MM.1S (cell line): ENCODE data around the gene IL24.
A peak's percentile ranks its signal among the peaks of the same experiment; 100 is the strongest.

Experiments
- EZH2 ChIP-seq: fragments of 300-600 bp; sonication (generic); optimal IDR thresholded peaks from 2 replicates; pipeline ENCODE3; 2017; ENCODE audit warnings: low read depth, mild to moderate bottlenecking, antibody characterized with exemption, low read length, mixed read lengths
- EZH2phosphoT487 ChIP-seq: fragments of 300-600 bp; sonication (generic); IDR thresholded peaks from 2 replicates; pipeline ENCODE4 v1.6.1; 2018; ENCODE audit warnings: antibody characterized with exemption, low read length
- TF ChIP-seq, protein P1 (sequence below): fragments of 300-600 bp; sonication (generic); IDR thresholded peaks from 2 replicates; pipeline ENCODE4 v1.5.1; 2016; ENCODE audit warnings: antibody characterized with exemption, low read length, mixed read lengths

DNA sequence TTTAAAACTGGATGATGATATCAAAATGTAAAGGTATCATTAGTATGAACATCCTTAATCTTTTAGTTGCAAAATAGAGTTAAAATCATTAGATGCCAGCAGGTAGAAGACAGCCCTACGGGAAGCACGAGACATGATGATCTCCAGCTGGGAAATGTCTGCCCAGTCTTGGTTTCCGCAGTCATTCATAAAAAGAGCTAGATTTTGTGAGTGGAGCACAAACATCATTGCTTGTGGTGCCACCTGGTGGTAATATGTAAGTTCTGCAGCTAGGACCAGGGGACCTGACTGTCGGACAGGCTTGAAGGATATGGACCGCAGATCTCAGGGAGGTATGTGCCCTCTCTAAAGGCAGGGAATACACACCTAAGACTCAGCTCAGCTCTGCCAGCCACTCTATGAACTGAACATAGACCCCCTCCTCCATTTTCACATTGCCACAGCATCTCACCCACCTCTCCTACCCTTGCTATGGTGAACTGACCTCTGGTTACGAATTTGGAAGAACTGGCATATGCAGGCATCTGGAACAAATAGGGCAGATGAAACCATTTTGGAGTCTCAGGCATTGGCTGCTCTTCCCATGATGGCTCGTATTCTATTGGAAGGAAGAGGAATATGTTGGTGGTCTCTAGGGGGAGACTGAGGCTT lies 15.3 kb downstream of the IL24 start:
- TF ChIP-seq, protein P1, sequence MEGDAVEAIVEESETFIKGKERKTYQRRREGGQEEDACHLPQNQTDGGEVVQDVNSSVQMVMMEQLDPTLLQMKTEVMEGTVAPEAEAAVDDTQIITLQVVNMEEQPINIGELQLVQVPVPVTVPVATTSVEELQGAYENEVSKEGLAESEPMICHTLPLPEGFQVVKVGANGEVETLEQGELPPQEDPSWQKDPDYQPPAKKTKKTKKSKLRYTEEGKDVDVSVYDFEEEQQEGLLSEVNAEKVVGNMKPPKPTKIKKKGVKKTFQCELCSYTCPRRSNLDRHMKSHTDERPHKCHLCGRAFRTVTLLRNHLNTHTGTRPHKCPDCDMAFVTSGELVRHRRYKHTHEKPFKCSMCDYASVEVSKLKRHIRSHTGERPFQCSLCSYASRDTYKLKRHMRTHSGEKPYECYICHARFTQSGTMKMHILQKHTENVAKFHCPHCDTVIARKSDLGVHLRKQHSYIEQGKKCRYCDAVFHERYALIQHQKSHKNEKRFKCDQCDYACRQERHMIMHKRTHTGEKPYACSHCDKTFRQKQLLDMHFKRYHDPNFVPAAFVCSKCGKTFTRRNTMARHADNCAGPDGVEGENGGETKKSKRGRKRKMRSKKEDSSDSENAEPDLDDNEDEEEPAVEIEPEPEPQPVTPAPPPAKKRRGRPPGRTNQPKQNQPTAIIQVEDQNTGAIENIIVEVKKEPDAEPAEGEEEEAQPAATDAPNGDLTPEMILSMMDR = peak; percentile 93
- TF ChIP-seq EZH2 = no peak
- no peak for TF ChIP-seq EZH2phosphoT487
